ENCODE measurements around the gene CCDC200. TPM values are rescaled to one million over a fixed set of nuclear protein-coding genes. Genes with fewer than 3 reads are reported as not detected.
A peak's percentile ranks its signal among the peaks of the same experiment; 100 is the strongest.

Gene CCDC200
- total RNA-seq, 1 donor from 2014 or later: not detected

GRCh38 chr17:43175213-43176118 lies 53.0 kb downstream of the CCDC200 start:
- ATAC-seq: no peak
- intact Hi-C loops (cut with DNase I): no loop called here

GRCh38 chr17:43171586-43172487 lies 56.6 kb downstream of the CCDC200 start:
- intact Hi-C loops (cut with DNase I): loop anchor here (2.0 kb wide), 1 partner anchor 147 kb away; the partner anchor contains the start of gene RND2
- DNase-seq (ENCODE audit: missing footprints): peak; percentile 66
- no peak for ATAC-seq

More at GRCh38 chr17:43175213-43176118, 53.0 kb downstream of the CCDC200 start:
- no peak for DNase-seq (ENCODE audit: missing footprints)

Other genes with a start within 250 kb of the CCDC200 start
- 51.0 TPM for gene PTGES3L, start 248.5 kb downstream of the CCDC200 start, total RNA-seq
- gene RUNDC1, start 248.1 kb downstream of the CCDC200 start, total RNA-seq: 10.4 TPM
- 791 TPM for gene RPL27, start 230.2 kb downstream of the CCDC200 start, total RNA-seq
- gene IFI35, start 221.8 kb downstream of the CCDC200 start, total RNA-seq: 15.9 TPM
- 90.5 TPM for gene VAT1, start 206.2 kb downstream of the CCDC200 start, total RNA-seq
- 1.5 TPM for gene RND2, start 203.4 kb downstream of the CCDC200 start, total RNA-seq
- gene BRCA1, start 103.3 kb downstream of the CCDC200 start, total RNA-seq: 7.9 TPM
- 96.9 TPM for gene NBR1, start 57.4 kb downstream of the CCDC200 start, total RNA-seq
- 4.1 TPM for gene TMEM106A, start 16.7 kb downstream of the CCDC200 start, total RNA-seq
- 5,263 TPM for gene RNU2-1, start 5.4 kb upstream of the CCDC200 start, total RNA-seq
- 8.4 TPM for gene ARL4D, start 170.4 kb upstream of the CCDC200 start, total RNA-seq